HEK293 (cell line): ENCODE results near the gene MYO7B.

Experiments used
- CTCF ChIA-PET: fragments of 350-600 bp; formaldehyde crosslinking; extraction: SDS; loops from one replicate; lab custom pipeline; 2021; ENCODE audit warnings: antibody characterized with exemption; lab: Yijun Ruan, JAX
- POLR2A ChIA-PET: fragments of 300-600 bp; formaldehyde crosslinking; extraction: SDS; loops from one replicate; lab custom pipeline; 2020; ENCODE audit warnings: antibody characterized with exemption, inconsistent platforms; lab: Yijun Ruan, JAX
- H3K27ac ChIP-seq: fragments of 200-500 bp; sonication (Bioruptor generic); 2 replicates; pipeline ENCODE4 v1.5.1; 2014; ENCODE audit warnings: low read depth, low read length, control low read depth, inconsistent platforms; ENCODE audit errors: extremely low read depth
- H3K36me3 ChIP-seq, 2 experiments: fragments of 200-500 bp in 1 of 2; sonication (Bioruptor generic) in 1 of 2; 1 replicate in 1 of 2; 2 replicates in 1 of 2; pipeline ENCODE4 v1.5.1; 2014 to 2017; ENCODE audit warnings: inconsistent platforms in 2 of 2, low read length in 2 of 2; ENCODE audit not compliant: control insufficient read depth in 2 of 2, insufficient read depth in 1 of 2
- H3K4me1 ChIP-seq: fragments of 200-500 bp; sonication (Bioruptor generic); 2 replicates; pipeline ENCODE4 v1.5.1; 2014; ENCODE audit warnings: mild to moderate bottlenecking, low read length, inconsistent platforms; ENCODE audit not compliant: control insufficient read depth, insufficient read depth
- H3K4me3 ChIP-seq: 2 replicates; pipeline ENCODE4 v1.5.1; 2011; ENCODE audit warnings: low read depth, mild to moderate bottlenecking, control low read depth, low read length, moderate library complexity
- H3K9me3 ChIP-seq: fragments of 200-500 bp; sonication (Bioruptor generic); 2 replicates; pipeline ENCODE4 v1.5.1; 2014; ENCODE audit warnings: low read depth, low read length, inconsistent platforms; ENCODE audit not compliant: control insufficient read depth, insufficient read depth
- EGR2 ChIP-seq: fragments of 450-650 bp; formaldehyde crosslinking; IDR thresholded peaks from 2 replicates; pipeline ENCODE4 v1.5.1; 2016; ENCODE audit warnings: low read depth, missing biosample characterization, missing genetic modification characterization
- FEZF1 ChIP-seq: fragments of 450-650 bp; formaldehyde crosslinking; IDR thresholded peaks from 2 replicates; pipeline ENCODE4 v1.5.1; 2016; ENCODE audit warnings: missing biosample characterization, missing genetic modification characterization
- HOXA7 ChIP-seq: sonication (generic); formaldehyde crosslinking; IDR thresholded peaks from 2 replicates; pipeline ENCODE4 v1.8.1; 2022; ENCODE audit warnings: missing genetic modification reagents, borderline replicate concordance
- ZBTB17 ChIP-seq: fragments of 450-650 bp; formaldehyde crosslinking; IDR thresholded peaks from 2 replicates; pipeline ENCODE4 v1.5.1; 2016; ENCODE audit warnings: missing biosample characterization, missing genetic modification characterization
- ZBTB26 ChIP-seq: fragments of 450-650 bp; formaldehyde crosslinking; optimal IDR thresholded peaks from 2 replicates; pipeline ENCODE3; 2016; ENCODE audit warnings: missing biosample characterization, mild to moderate bottlenecking, missing genetic modification characterization
- ZBTB48 ChIP-seq: fragments of 450-650 bp; formaldehyde crosslinking; IDR thresholded peaks from 2 replicates; pipeline ENCODE4 v1.5.1; 2016; ENCODE audit warnings: missing biosample characterization, missing genetic modification characterization
- ZFP69B ChIP-seq: fragments of 450-650 bp; formaldehyde crosslinking; IDR thresholded peaks from 2 replicates; pipeline ENCODE4 v1.5.1; 2016; ENCODE audit warnings: missing biosample characterization, missing genetic modification characterization
- ZNF16 ChIP-seq: fragments of 450-650 bp; formaldehyde crosslinking; IDR thresholded peaks from 2 replicates; pipeline ENCODE4 v1.5.1; 2016; ENCODE audit warnings: low read depth, missing biosample characterization, missing genetic modification characterization
- ZNF23 ChIP-seq: fragments of 450-650 bp; formaldehyde crosslinking; IDR thresholded peaks from 2 replicates; pipeline ENCODE4 v1.5.1; 2016; ENCODE audit warnings: missing biosample characterization, missing genetic modification characterization, borderline replicate concordance
- ZNF239 ChIP-seq: fragments of 450-650 bp; formaldehyde crosslinking; IDR thresholded peaks from 2 replicates; pipeline ENCODE4 v1.5.1; 2016; ENCODE audit warnings: missing biosample characterization, missing genetic modification characterization
- ZNF274 ChIP-seq, 2 experiments: fragments of 200-500 bp in 1 of 2; fragments of 450-650 bp in 1 of 2; sonication (Bioruptor generic) in 1 of 2; formaldehyde crosslinking in 1 of 2; IDR thresholded peaks; 2 replicates each; pipeline versions ENCODE4 v1.5.1 to v1.6.1; 2014 to 2016; ENCODE audit warnings: borderline replicate concordance in 1 of 2, inconsistent platforms in 1 of 2, low read length in 1 of 2, missing biosample characterization in 1 of 2, missing genetic modification characterization in 1 of 2
- ZNF391 ChIP-seq: fragments of 450-650 bp; formaldehyde crosslinking; IDR thresholded peaks from 2 replicates; pipeline ENCODE4 v1.5.1; 2016; ENCODE audit warnings: low read depth, missing biosample characterization, missing genetic modification characterization, borderline replicate concordance
- ZNF501 ChIP-seq: fragments of 450-650 bp; formaldehyde crosslinking; IDR thresholded peaks from 2 replicates; pipeline ENCODE4 v1.5.1; 2016; ENCODE audit warnings: missing biosample characterization, missing genetic modification characterization
- ZNF530 ChIP-seq: fragments of 450-650 bp; formaldehyde crosslinking; IDR thresholded peaks from 2 replicates; pipeline ENCODE4 v1.5.1; 2016; ENCODE audit warnings: low read depth, missing biosample characterization, missing genetic modification characterization
- ZNF549 ChIP-seq: fragments of 450-650 bp; IDR thresholded peaks from 2 replicates; pipeline ENCODE4 v1.5.1; 2018; ENCODE audit warnings: missing biosample characterization, missing genetic modification characterization, mild to moderate bottlenecking, inconsistent platforms, moderate library complexity
- ZNF600 ChIP-seq: fragments of 450-650 bp; formaldehyde crosslinking; IDR thresholded peaks from 2 replicates; pipeline ENCODE4 v1.5.1; 2016; ENCODE audit warnings: missing biosample characterization, missing genetic modification characterization
- ZNF670 ChIP-seq: fragments of 450-650 bp; formaldehyde crosslinking; IDR thresholded peaks from 2 replicates; pipeline ENCODE4 v1.5.1; 2016; ENCODE audit warnings: missing biosample characterization, missing genetic modification characterization, low read depth
- ZNF747 ChIP-seq: fragments of 450-650 bp; formaldehyde crosslinking; IDR thresholded peaks from 2 replicates; pipeline ENCODE4 v1.5.1; 2016; ENCODE audit warnings: missing biosample characterization, missing genetic modification characterization
- TF ChIP-seq, protein P1 (sequence below): fragments of 450-650 bp; formaldehyde crosslinking; IDR thresholded peaks from 2 replicates; pipeline ENCODE4 v1.5.1; 2017; ENCODE audit warnings: missing biosample characterization, missing genetic modification characterization
- TF ChIP-seq, protein P2 (sequence below): fragments of 450-650 bp; formaldehyde crosslinking; IDR thresholded peaks from 2 replicates; pipeline ENCODE4 v1.5.1; 2016; ENCODE audit warnings: missing biosample characterization, missing genetic modification characterization
- TF ChIP-seq, protein P3 (sequence below): fragments of 450-650 bp; formaldehyde crosslinking; IDR thresholded peaks from 2 replicates; pipeline ENCODE4 v1.5.1; 2016; ENCODE audit warnings: missing biosample characterization, missing genetic modification characterization

MYO7B gene

GRCh38 chr2:127626917-127627739, 91.6 kb downstream of the MYO7B start:
- POLR2A ChIA-PET: no interaction called here
- Histone ChIP-seq H3K4me3 (no peak overlapping the region), H3K27ac (no peak overlapping the region), H3K9me3 (no peaks in the 10 kb centered on the region), H3K36me3 (no peaks in the 10 kb centered on the region), H3K4me1 (no peaks in the 10 kb centered on the region)
- CTCF ChIA-PET: interaction anchor here (0.6 kb wide), 1 partner anchor 36 kb away, joined by 3 read pairs; no protein-coding TSS in a partner anchor
- TF ChIP-seq ZNF549 (tag by site-specific recombination): no peak
- TF ChIP-seq ZNF274 (IDR thresholded peaks at IDR 0.05; ENCODE audit: low read length): no peak
- TF ChIP-seq ZNF274 (tag by site-specific recombination; IDR thresholded peaks at IDR 0.05; ENCODE audit: borderline replicate concordance): no peak
- no peak for TF ChIP-seq ZNF747 (tag by site-specific recombination)
- no peak for TF ChIP-seq ZNF16 (tag by site-specific recombination)
- TF ChIP-seq, protein P1, sequence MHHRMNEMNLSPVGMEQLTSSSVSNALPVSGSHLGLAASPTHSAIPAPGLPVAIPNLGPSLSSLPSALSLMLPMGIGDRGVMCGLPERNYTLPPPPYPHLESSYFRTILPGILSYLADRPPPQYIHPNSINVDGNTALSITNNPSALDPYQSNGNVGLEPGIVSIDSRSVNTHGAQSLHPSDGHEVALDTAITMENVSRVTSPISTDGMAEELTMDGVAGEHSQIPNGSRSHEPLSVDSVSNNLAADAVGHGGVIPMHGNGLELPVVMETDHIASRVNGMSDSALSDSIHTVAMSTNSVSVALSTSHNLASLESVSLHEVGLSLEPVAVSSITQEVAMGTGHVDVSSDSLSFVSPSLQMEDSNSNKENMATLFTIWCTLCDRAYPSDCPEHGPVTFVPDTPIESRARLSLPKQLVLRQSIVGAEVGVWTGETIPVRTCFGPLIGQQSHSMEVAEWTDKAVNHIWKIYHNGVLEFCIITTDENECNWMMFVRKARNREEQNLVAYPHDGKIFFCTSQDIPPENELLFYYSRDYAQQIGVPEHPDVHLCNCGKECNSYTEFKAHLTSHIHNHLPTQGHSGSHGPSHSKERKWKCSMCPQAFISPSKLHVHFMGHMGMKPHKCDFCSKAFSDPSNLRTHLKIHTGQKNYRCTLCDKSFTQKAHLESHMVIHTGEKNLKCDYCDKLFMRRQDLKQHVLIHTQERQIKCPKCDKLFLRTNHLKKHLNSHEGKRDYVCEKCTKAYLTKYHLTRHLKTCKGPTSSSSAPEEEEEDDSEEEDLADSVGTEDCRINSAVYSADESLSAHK (tag by site-specific recombination): no peak
- TF ChIP-seq ZNF670: no peak
- TF ChIP-seq, all 188 proteins: peak for 0

DNA sequence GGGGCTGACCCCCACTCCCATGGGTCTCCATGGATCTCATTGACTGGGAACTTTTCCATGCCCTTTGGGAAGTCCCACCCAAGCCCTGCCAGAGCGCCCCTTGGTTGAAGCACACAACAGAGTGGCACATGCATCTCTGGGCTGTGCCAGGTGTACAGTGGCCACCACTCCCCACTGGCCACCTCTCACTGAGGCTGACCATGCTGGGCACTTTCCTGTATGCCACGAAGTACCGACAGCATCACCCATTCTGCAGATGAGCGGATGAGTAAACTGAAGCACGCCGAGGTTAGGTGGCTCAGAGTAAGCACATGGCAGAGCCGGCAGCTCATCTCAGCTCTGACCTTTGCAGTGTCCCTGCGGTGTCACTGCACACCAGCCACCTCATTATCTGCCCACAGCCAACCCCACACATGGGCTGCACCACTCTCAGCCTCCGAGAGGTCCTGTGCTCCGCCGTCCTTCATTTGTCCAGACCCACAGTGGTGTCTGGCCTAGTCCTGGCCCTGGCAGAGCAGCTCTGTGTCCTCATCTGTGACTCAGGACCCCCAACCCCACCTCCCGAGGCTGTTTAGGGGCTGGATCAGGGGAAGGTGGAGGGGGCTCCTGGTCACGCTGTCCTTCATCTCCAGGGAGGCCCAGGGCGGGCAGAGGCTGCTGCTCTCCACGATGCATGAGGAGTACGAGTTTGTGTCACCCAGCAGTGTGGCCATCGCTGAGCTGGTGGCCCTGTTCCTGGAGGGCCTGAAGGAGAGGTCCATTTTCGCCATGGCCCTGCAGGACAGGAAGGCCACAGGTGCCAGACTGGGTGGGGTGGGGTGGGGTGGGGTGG, 92.5 kb downstream of the MYO7B start:
- Histone ChIP-seq H3K36me3 (no peaks in the 10 kb centered on the region), H3K4me1 (no peaks in the 10 kb centered on the region), H3K4me3 (no peak overlapping the region), H3K9me3 (no peaks in the 10 kb centered on the region), H3K27ac (no peak overlapping the region)
- TF ChIP-seq EGR2 (tag by site-specific recombination): no peak
- TF ChIP-seq, protein P2, sequence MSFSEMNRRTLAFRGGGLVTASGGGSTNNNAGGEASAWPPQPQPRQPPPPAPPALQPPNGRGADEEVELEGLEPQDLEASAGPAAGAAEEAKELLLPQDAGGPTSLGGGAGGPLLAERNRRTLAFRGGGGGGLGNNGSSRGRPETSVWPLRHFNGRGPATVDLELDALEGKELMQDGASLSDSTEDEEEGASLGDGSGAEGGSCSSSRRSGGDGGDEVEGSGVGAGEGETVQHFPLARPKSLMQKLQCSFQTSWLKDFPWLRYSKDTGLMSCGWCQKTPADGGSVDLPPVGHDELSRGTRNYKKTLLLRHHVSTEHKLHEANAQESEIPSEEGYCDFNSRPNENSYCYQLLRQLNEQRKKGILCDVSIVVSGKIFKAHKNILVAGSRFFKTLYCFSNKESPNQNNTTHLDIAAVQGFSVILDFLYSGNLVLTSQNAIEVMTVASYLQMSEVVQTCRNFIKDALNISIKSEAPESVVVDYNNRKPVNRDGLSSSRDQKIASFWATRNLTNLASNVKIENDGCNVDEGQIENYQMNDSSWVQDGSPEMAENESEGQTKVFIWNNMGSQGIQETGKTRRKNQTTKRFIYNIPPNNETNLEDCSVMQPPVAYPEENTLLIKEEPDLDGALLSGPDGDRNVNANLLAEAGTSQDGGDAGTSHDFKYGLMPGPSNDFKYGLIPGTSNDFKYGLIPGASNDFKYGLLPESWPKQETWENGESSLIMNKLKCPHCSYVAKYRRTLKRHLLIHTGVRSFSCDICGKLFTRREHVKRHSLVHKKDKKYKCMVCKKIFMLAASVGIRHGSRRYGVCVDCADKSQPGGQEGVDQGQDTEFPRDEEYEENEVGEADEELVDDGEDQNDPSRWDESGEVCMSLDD (tag by site-specific recombination): no peak
- TF ChIP-seq ZBTB26 (tag by site-specific recombination): no peak
- TF ChIP-seq ZBTB17 (tag by site-specific recombination): no peak
- no peak for TF ChIP-seq ZFP69B (tag by site-specific recombination)
- TF ChIP-seq ZNF501 (tag by site-specific recombination): no peak
- no peak for TF ChIP-seq ZBTB48 (tag by site-specific recombination)
- no peak for TF ChIP-seq ZNF23 (tag by site-specific recombination)
- TF ChIP-seq ZNF391 (tag by site-specific recombination): no peak
- no peak for TF ChIP-seq HOXA7 (CRISPR knock-in tag)
- no peak for TF ChIP-seq FEZF1 (tag by site-specific recombination)
- no peak for TF ChIP-seq ZNF530 (tag by site-specific recombination)
- no peak for TF ChIP-seq ZNF600 (tag by site-specific recombination)
- TF ChIP-seq, protein P3, sequence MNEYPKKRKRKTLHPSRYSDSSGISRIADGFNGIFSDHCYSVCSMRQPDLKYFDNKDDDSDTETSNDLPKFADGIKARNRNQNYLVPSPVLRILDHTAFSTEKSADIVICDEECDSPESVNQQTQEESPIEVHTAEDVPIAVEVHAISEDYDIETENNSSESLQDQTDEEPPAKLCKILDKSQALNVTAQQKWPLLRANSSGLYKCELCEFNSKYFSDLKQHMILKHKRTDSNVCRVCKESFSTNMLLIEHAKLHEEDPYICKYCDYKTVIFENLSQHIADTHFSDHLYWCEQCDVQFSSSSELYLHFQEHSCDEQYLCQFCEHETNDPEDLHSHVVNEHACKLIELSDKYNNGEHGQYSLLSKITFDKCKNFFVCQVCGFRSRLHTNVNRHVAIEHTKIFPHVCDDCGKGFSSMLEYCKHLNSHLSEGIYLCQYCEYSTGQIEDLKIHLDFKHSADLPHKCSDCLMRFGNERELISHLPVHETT (tag by site-specific recombination): no peak
- no peak for TF ChIP-seq ZNF239 (tag by site-specific recombination)
- POLR2A ChIA-PET: no interaction called here
- CTCF ChIA-PET: no interaction called here
